ENCODE results near the gene RNF145.

DNA sequence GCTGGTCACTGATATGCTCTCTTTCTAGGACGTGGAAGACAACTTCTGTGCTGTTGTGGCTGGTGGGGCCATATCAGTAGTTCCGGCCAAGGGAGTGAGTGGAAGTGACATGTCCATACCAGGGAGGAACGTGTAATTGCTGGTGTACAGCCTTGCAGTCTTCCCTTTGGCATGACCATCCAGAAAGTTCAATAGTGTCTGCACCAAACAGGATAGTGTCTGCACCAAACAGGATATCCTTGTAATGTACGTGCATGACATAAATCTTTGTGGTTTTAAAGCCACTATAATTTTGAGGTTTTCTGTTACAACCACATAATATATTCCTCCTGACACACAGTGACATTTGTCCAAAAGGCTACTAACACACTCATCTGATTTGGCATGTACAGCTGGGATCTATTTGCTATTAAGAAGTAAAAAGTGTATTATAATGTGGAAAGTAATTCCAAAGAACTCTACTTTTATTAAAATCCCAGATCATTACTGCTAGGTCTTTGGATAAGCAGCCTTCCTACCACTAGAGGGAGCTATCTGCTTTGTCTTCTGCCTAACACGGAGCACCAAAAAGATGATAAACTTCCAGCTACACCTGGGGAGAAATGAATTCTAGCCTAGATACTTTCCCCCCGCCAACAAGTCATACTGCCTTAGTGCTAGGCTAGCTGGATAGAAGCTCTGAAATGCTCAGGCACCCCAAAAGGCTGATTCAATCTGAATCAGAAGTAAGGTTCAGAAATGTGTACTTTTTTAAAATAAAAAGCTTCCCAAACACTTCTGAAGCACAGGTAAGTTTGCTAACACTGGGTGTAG is 52.7 kb downstream of the RNF145 start:
- TF ChIP-seq POLR2AphosphoS5 (IDR thresholded peaks at IDR 0.05; ENCODE audit: low read depth, low read length) (no peak), ZNF598 (CRISPR knock-in tag; IDR thresholded peaks at IDR 0.05; ENCODE audit: borderline replicate concordance) (no peak), CEBPG (CRISPR knock-in tag; IDR thresholded peaks at IDR 0.05) (no peak), EP300 (IDR thresholded peaks at IDR 0.05; ENCODE audit: low read depth in 2 of 2, low read length in 2 of 2) (no peak), EP300 (CRISPR knock-in tag; IDR thresholded peaks at IDR 0.05; ENCODE audit: borderline replicate concordance) (no peak), NAIF1 (CRISPR knock-in tag; IDR thresholded peaks at IDR 0.05; ENCODE audit: borderline replicate concordance) (no peak), STAG1 (CRISPR knock-in tag; IDR thresholded peaks at IDR 0.05) (peak; percentile 85), HNRNPUL1 (IDR thresholded peaks at IDR 0.05; ENCODE audit: low read depth, low read length) (no peak), ZNF180 (CRISPR knock-in tag; IDR thresholded peaks at IDR 0.05; ENCODE audit: borderline replicate concordance, low read depth) (no peak)
- TF ChIP-seq, protein P1, sequence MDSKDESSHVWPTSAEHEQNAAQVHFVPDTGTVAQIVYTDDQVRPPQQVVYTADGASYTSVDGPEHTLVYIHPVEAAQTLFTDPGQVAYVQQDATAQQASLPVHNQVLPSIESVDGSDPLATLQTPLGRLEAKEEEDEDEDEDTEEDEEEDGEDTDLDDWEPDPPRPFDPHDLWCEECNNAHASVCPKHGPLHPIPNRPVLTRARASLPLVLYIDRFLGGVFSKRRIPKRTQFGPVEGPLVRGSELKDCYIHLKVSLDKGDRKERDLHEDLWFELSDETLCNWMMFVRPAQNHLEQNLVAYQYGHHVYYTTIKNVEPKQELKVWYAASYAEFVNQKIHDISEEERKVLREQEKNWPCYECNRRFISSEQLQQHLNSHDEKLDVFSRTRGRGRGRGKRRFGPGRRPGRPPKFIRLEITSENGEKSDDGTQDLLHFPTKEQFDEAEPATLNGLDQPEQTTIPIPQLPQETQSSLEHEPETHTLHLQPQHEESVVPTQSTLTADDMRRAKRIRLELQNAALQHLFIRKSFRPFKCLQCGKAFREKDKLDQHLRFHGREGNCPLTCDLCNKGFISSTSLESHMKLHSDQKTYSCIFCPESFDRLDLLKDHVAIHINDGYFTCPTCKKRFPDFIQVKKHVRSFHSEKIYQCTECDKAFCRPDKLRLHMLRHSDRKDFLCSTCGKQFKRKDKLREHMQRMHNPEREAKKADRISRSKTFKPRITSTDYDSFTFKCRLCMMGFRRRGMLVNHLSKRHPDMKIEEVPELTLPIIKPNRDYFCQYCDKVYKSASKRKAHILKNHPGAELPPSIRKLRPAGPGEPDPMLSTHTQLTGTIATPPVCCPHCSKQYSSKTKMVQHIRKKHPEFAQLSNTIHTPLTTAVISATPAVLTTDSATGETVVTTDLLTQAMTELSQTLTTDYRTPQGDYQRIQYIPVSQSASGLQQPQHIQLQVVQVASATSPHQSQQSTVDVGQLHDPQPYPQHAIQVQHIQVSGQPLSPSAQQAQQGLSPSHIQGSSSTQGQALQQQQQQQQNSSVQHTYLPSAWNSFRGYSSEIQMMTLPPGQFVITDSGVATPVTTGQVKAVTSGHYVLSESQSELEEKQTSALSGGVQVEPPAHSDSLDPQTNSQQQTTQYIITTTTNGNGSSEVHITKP (CRISPR knock-in tag; IDR thresholded peaks at IDR 0.05; ENCODE audit: low read depth) = no peak
- TF ChIP-seq, protein P2, sequence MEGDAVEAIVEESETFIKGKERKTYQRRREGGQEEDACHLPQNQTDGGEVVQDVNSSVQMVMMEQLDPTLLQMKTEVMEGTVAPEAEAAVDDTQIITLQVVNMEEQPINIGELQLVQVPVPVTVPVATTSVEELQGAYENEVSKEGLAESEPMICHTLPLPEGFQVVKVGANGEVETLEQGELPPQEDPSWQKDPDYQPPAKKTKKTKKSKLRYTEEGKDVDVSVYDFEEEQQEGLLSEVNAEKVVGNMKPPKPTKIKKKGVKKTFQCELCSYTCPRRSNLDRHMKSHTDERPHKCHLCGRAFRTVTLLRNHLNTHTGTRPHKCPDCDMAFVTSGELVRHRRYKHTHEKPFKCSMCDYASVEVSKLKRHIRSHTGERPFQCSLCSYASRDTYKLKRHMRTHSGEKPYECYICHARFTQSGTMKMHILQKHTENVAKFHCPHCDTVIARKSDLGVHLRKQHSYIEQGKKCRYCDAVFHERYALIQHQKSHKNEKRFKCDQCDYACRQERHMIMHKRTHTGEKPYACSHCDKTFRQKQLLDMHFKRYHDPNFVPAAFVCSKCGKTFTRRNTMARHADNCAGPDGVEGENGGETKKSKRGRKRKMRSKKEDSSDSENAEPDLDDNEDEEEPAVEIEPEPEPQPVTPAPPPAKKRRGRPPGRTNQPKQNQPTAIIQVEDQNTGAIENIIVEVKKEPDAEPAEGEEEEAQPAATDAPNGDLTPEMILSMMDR (CRISPR knock-in tag; IDR thresholded peaks at IDR 0.05) = peak; percentile 81

Data from HepG2 (cell line).